Heart right ventricle (tissue), 16 donors: ENCODE results near the gene AIF1L. TPM values are rescaled to one million over a fixed set of nuclear protein-coding genes. Genes with fewer than 3 reads are reported as not detected.

Source experiments
- ATAC-seq, 8 donors: fragments of 200-7000 bp; cut with Tn5 transposase; one replicate each; pipeline ENCODE4 v1.9.1; 2020; ENCODE audit warnings: mild to moderate bottlenecking in 8 of 8, moderate library complexity in 8 of 8, moderate number of reproducible peaks in 1 of 8
- DNase-seq, 2 donors: peaks; one replicate each; pipeline ENCODE4 v3.0.0-alpha.2; 2020
- H3K27ac ChIP-seq, 10 donors: fragments of 200-600 bp; sonication (generic) in 2 of 10; one replicate each; pipeline versions ENCODE4 v1.5.0 to v1.8.0; 2020 to 2022; ENCODE audit warnings: mild to moderate bottlenecking in 3 of 10
- H3K27me3 ChIP-seq, 7 donors: fragments of 200-600 bp; one replicate each; pipeline ENCODE4 v1.8.0; 2021 to 2022; ENCODE audit warnings: mild to moderate bottlenecking in 2 of 7
- H3K36me3 ChIP-seq, 9 donors: fragments of 200-600 bp; sonication (generic) in 1 of 9; one replicate each; pipeline versions ENCODE4 v1.5.0 to v1.8.0; 2020 to 2022; ENCODE audit warnings: mild to moderate bottlenecking in 2 of 9
- H3K4me1 ChIP-seq, 9 donors: fragments of 200-600 bp; sonication (generic) in 1 of 9; one replicate each; pipeline versions ENCODE4 v1.5.0 to v1.8.0; 2020 to 2022; ENCODE audit warnings: mild to moderate bottlenecking in 4 of 9
- H3K4me3 ChIP-seq, 10 donors: fragments of 200-600 bp; sonication (generic) in 2 of 10; one replicate each; pipeline versions ENCODE4 v1.5.0 to v1.8.0; 2020 to 2022; ENCODE audit warnings: mild to moderate bottlenecking in 7 of 10, moderate library complexity in 2 of 10
- H3K9me3 ChIP-seq, 11 donors: fragments of 200-600 bp in 10 of 11; sonication (generic) in 2 of 11; one replicate each; pipeline versions ENCODE4 v1.5.0 to v1.8.0; 2013 to 2022; ENCODE audit warnings: mild to moderate bottlenecking in 2 of 11, control low read depth in 1 of 11, moderate library complexity in 1 of 11
- CTCF ChIP-seq, 9 donors: fragments of 200-600 bp; sonication (generic) in 2 of 9; IDR thresholded peaks; one replicate each; pipeline versions ENCODE4 v1.5.0 to v1.8.0; 2021 to 2022; ENCODE audit warnings: antibody characterized with exemption in 9 of 9, mild to moderate bottlenecking in 5 of 9, moderate library complexity in 1 of 9
- WGBS, 2 donors: extraction: QIAGEN DNeasy Blood & Tissue Kit; methylation state at CpG; one replicate each; pipeline ENCODE4 v1.1.7; 2013; ENCODE audit warnings: inconsistent platforms in 1 of 2; 5-methylcytosine and 5-hydroxymethylcytosine counted together
- intact Hi-C, 10 donors: fragments of 100-400 bp; cut with DNase I; formaldehyde crosslinking; loops; one replicate each; pipeline versions ENCODE4 v1.11.1 to v1.14.2; 2022
- polyA plus RNA-seq, 2 donors: library from polyadenylated mRNA; stranded (reverse); fragments of 200-250 nt; gene quantifications; one replicate each; pipeline ENCODE4 v1.2.3, GENCODE V29; 2013
- total RNA-seq, 10 donors: library from RNA; stranded (reverse); fragmentation: NEBNext Ultra II Directional in 3 of 10; extraction: Animal tissue kit (Norgen Biotek cat#: 25700) in 3 of 10; gene quantifications; one replicate each; pipeline versions ENCODE4 v1.2.1 to v1.2.4, GENCODE V29; 2021 to 2023
- donor health status: Arrhythmogenic right ventricular cardiomyopathy.
- donor health status: ischemic (EF 13 %, LVEDD 7.1; RV severe dilation, severe dysfunction).
- donor health status: healthy with polysubstance abuse.
- donor health status: DM: no; HTN: yes; CAD: no.
- donor health status: DM: no; HTN: no; CAD: no.
- donor health status: ischemic (EF 25% LVEDD 6.9; RV normal size, moderate dysfunction).
- donor health status: ischemic (EF 25% LVEDD 5.7; RV mildly dilated, moderate dysfunction).
- donor health status: healthy.
- donor health status: DM: yes; HTN: yes; CAD: no.
- donor health status: Ischemic cardiomyopathy.
- donor health status: ischemic (EF 35%, LVEDD 5.7; RV mildly dilated, moderate dysfunction).
- donor health status: nonischemic (EF 11% LVEDD 7.7; RV severe dilation, severe dysfunction).
- donor health status: DM: yes; HTN: yes; CAD: no.
- donor health status: PGD.
- donor health status: ischemic (EF 29% LVEDD 5.4; RV normal size, mild dysfunction).
- donor health status: nonischemic (EF 23%, LVEDD 6.1; RV moderate dilation, normal function).

AIF1L gene
- total and polyA plus RNA-seq, 12 donors: 9.6 to 93.2 (median 15.4) TPM

GRCh38 chr9:131085370-131086122 lies 10.8 kb upstream of the AIF1L start:
- ATAC-seq: no peak
- no peak for DNase-seq
- Histone ChIP-seq H3K4me1 (peaks cover 0 to 7% (median 0%) of the 10 kb centered on the region in 9 donors), H3K27me3 (no peaks in the 10 kb centered on the region), H3K4me3 (no peak overlapping the region), H3K36me3 (no peaks in the 10 kb centered on the region), H3K27ac (no peak overlapping the region), H3K9me3 (no peaks in the 10 kb centered on the region)
- intact Hi-C loops: no loop called here
- WGBS, 2 donors: 82 to 88% methylated on average over 23 of the region's 23 CpGs
- TF ChIP-seq CTCF (IDR thresholded peaks at IDR 0.05): no peak

- H3K4me1 ChIP-seq: peaks cover 0 to 7% (median 0%) of the 10 kb centered on the region in 9 donors
- H3K9me3 ChIP-seq: no peaks in the 10 kb centered on the region
- peaks cover 0 to 8% (median 0%) of the 10 kb centered on the region in 7 donors for H3K27me3 ChIP-seq
- no peak for DNase-seq
- no peaks in the 10 kb centered on the region for H3K36me3 ChIP-seq
- intact Hi-C loops: no loop called here
- H3K4me3 ChIP-seq: no peak overlapping the region
- no peak for TF ChIP-seq CTCF (IDR thresholded peaks at IDR 0.05)
- no peak overlapping the region for H3K27ac ChIP-seq
- ATAC-seq: no peak
- WGBS, 2 donors: 89 to 94% methylated on average over 19 of the region's 19 CpGs
Measured at GRCh38 chr9:131087354-131087893, 8.9 kb upstream of the AIF1L start.

GRCh38 chr9:131090025-131090787 lies 6.1 kb upstream of the AIF1L start:
- TF ChIP-seq CTCF (IDR thresholded peaks at IDR 0.05): no peak
- peaks cover 0 to 27% (median 13%) of the 10 kb centered on the region in 7 donors for H3K27me3 ChIP-seq
- no peaks in the 10 kb centered on the region for H3K9me3 ChIP-seq
- ATAC-seq (no peak), DNase-seq (no peak)
- no peaks in the 10 kb centered on the region for H3K36me3 ChIP-seq
- 88 to 90% methylated on average over 13 of the region's 13 CpGs for WGBS, 2 donors
- H3K4me3 ChIP-seq: no peak overlapping the region
- intact Hi-C loops: no loop called here
- H3K27ac ChIP-seq: no peak overlapping the region
- H3K4me1 ChIP-seq: peaks cover 0 to 1% (median 0%) of the 10 kb centered on the region in 9 donors

GRCh38 chr9:131091352-131091992 lies 4.9 kb upstream of the AIF1L start:
- Histone ChIP-seq H3K36me3 (no peaks in the 10 kb centered on the region), H3K9me3 (no peaks in the 10 kb centered on the region), H3K4me3 (no peak overlapping the region), H3K27ac (no peak overlapping the region), H3K27me3 (peaks cover 0 to 38% (median 25%) of the 10 kb centered on the region in 7 donors), H3K4me1 (peaks cover 0 to 10% (median 8%) of the 10 kb centered on the region in 9 donors)
- intact Hi-C loops: no loop called here
- no peak for DNase-seq
- 89 to 90% methylated on average over 19 of the region's 19 CpGs for WGBS, 2 donors
- ATAC-seq: no peak
- TF ChIP-seq CTCF (IDR thresholded peaks at IDR 0.05): no peak
